WTC11 (cell line): ENCODE results near the gene P2RX2. TPM values are rescaled to one million over a fixed set of nuclear protein-coding genes. Genes with fewer than 3 reads are reported as not detected.

ENCODE experiments used
- ATAC-seq: fragments of 200-7000 bp; cut with Tn5 transposase; 2 replicates; pipeline ENCODE4 v1.10.0; 2021; ENCODE audit warnings: mild to moderate bottlenecking, moderate library complexity
- CTCF ChIA-PET: fragments of 300-600 bp; sonication (Branson Sonifier 250); formaldehyde crosslinking; loops from one replicate; lab custom pipeline; 2021; ENCODE audit warnings: antibody characterized with exemption; lab: Charles Lee
- POLR2A ChIA-PET: fragments of 350-600 bp; sonication (Branson Sonifier 250); formaldehyde crosslinking; loops from one replicate; lab custom pipeline; 2021; ENCODE audit warnings: antibody characterized with exemption; lab: Charles Lee
- DNase-seq: peaks from one replicate; pipeline ENCODE4 v3.0.0; 2021; ENCODE audit warnings: low spot score
- H3K27ac Mint-ChIP-seq: 2 replicates; pipeline ENCODE4 v1.8.0; 2021; ENCODE audit warnings: mixed read lengths
- H3K27me3 Mint-ChIP-seq: 2 replicates; pipeline ENCODE4 v1.8.0; 2021; ENCODE audit warnings: low read depth, mild to moderate bottlenecking, moderate library complexity, mixed read lengths
- H3K36me3 Mint-ChIP-seq: 2 replicates; pipeline ENCODE4 v1.8.0; 2021; ENCODE audit warnings: mixed read lengths
- H3K4me1 Mint-ChIP-seq: 2 replicates; pipeline ENCODE4 v1.8.0; 2022; ENCODE audit warnings: mixed read lengths
- H3K4me3 Mint-ChIP-seq: 2 replicates; pipeline ENCODE4 v1.8.0; 2021; ENCODE audit warnings: mild to moderate bottlenecking, moderate library complexity, mixed read lengths
- H3K9me3 Mint-ChIP-seq: 2 replicates; pipeline ENCODE4 v1.8.0; 2021; ENCODE audit warnings: mixed read lengths
- EMX1 ChIP-seq: fragments of 250-450 bp; sonication (Bioruptor Pico); IDR thresholded peaks from 2 replicates; pipeline ENCODE4 v1.8.0; 2021; ENCODE audit warnings: mild to moderate bottlenecking
- FOXK1 ChIP-seq: sonication (generic); formaldehyde crosslinking; IDR thresholded peaks from 2 replicates; pipeline ENCODE4 v1.8.0; 2022; ENCODE audit warnings: mild to moderate bottlenecking, moderate library complexity, missing genetic modification reagents
- IRF1 ChIP-seq: sonication (generic); formaldehyde crosslinking; IDR thresholded peaks from 2 replicates; pipeline ENCODE4 v1.8.0; 2023; ENCODE audit warnings: missing genetic modification reagents
- JAZF1 ChIP-seq: fragments of 250-450 bp; sonication (Bioruptor Pico); IDR thresholded peaks from 2 replicates; pipeline ENCODE4 v1.9.0; 2021; ENCODE audit warnings: moderate library complexity, mild to moderate bottlenecking, inconsistent platforms
- KAT7 ChIP-seq: sonication (generic); formaldehyde crosslinking; IDR thresholded peaks from 2 replicates; pipeline ENCODE4 v1.8.1; 2023; ENCODE audit warnings: missing genetic modification reagents, mild to moderate bottlenecking, borderline replicate concordance
- MLX ChIP-seq: sonication (generic); formaldehyde crosslinking; IDR thresholded peaks from 2 replicates; pipeline ENCODE4 v1.8.1; 2023; ENCODE audit warnings: mild to moderate bottlenecking, missing genetic modification reagents, moderate library complexity
- MXD4 ChIP-seq: fragments of 250-450 bp; sonication (Bioruptor Pico); IDR thresholded peaks from 2 replicates; pipeline ENCODE4 v1.8.0; 2021; ENCODE audit warnings: mild to moderate bottlenecking, moderate library complexity, borderline replicate concordance
- NFATC4 ChIP-seq: fragments of 250-450 bp; sonication (Bioruptor Pico); IDR thresholded peaks from 2 replicates; pipeline ENCODE4 v1.9.0; 2021; ENCODE audit warnings: mild to moderate bottlenecking
- NR3C1 ChIP-seq: sonication (generic); formaldehyde crosslinking; conservative IDR thresholded peaks from 2 replicates; pipeline ENCODE4 v1.8.1; 2023; ENCODE audit warnings: low read depth, mild to moderate bottlenecking, missing genetic modification reagents
- OVOL2 ChIP-seq: fragments of 250-450 bp; sonication (Bioruptor Pico); IDR thresholded peaks from 2 replicates; pipeline ENCODE4 v1.9.0; 2021; ENCODE audit warnings: mild to moderate bottlenecking, borderline replicate concordance
- PRRX2 ChIP-seq: fragments of 250-450 bp; sonication (Bioruptor Pico); IDR thresholded peaks from 2 replicates; pipeline ENCODE4 v1.8.0; 2021; ENCODE audit warnings: mild to moderate bottlenecking
- RORB ChIP-seq: fragments of 250-450 bp; sonication (Bioruptor Pico); IDR thresholded peaks from 2 replicates; pipeline ENCODE4 v1.9.0; 2021; ENCODE audit warnings: mild to moderate bottlenecking
- SP1 ChIP-seq: sonication (generic); formaldehyde crosslinking; conservative IDR thresholded peaks from 2 replicates; pipeline ENCODE4 v1.8.1; 2022; ENCODE audit warnings: missing genetic modification reagents
- TEAD1 ChIP-seq: sonication (generic); formaldehyde crosslinking; IDR thresholded peaks from 2 replicates; pipeline ENCODE4 v1.8.0; 2022; ENCODE audit warnings: mild to moderate bottlenecking, missing genetic modification reagents
- TP53 ChIP-seq: sonication (generic); formaldehyde crosslinking; IDR thresholded peaks from 2 replicates; pipeline ENCODE4 v1.8.1; 2023; ENCODE audit warnings: mild to moderate bottlenecking, missing genetic modification reagents
- ZBTB21 ChIP-seq: sonication (generic); formaldehyde crosslinking; IDR thresholded peaks from 2 replicates; pipeline ENCODE4 v1.8.1; 2023; ENCODE audit warnings: mild to moderate bottlenecking, missing genetic modification reagents, borderline replicate concordance
- ZNF396 ChIP-seq: fragments of 250-450 bp; sonication (Bioruptor Pico); IDR thresholded peaks from 2 replicates; pipeline ENCODE4 v1.8.0; 2021; ENCODE audit warnings: mild to moderate bottlenecking, moderate library complexity, borderline replicate concordance
- total RNA-seq: library from RNA; stranded (reverse); gene quantifications from 3 replicates; pipeline ENCODE4 v1.2.3, GENCODE V29; 2021
- TF ChIP-seq, protein P1 (sequence below): sonication (generic); formaldehyde crosslinking; conservative IDR thresholded peaks from 2 replicates; pipeline ENCODE4 v1.8.1; 2023; ENCODE audit warnings: mild to moderate bottlenecking, low read depth, missing genetic modification reagents, moderate library complexity
- TF ChIP-seq, protein P2 (sequence below): sonication (generic); formaldehyde crosslinking; IDR thresholded peaks from 2 replicates; pipeline ENCODE4 v1.8.1; 2023; ENCODE audit warnings: mild to moderate bottlenecking, missing genetic modification reagents, borderline replicate concordance

P2RX2 gene
- total RNA-seq, 1 experiment from 2014 or later, result 2.1 TPM

DNA sequence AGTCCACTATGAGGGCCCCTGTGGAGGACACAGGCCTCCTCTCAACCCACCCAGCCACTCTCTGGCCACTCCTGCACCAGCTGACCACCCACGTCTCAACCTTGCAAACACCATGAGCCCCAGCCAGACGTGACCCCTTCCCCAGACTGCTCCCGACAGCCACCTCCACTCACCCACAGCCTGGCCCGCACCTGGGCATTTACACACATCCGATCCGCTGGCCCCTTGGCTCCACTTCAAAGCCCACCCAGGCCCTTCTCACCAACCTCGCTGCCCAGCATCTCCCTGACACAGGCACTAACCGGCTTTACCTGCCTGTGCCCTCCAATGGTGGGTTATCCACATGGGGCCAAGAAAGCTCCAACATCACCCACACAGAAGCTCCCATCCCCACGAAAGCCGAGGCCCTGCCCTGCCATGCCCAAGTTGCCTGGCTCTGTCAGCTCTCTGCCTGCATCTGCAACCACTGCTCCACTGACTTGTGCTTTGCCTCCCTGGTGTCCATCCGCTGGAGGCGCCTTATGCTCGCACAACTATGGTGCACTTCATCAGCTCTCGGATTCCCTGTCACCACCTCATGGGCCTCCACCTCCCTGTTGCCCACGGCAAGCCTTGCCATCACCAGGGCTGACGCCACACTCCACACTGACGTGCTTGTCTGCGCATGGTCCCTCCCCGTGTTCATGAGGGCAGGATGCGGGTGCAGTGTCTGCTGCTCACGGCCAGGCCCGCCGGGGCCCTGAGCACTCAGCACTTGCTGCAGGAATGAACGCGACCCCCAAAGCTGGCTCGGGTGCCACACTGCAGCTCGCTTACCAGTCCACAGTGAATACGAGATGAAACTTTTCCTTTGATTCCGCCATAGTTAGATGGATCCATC lies 16.7 kb downstream of the P2RX2 start:
- Mint-ChIP-seq H3K4me1 (no peaks in the 10 kb centered on the region), H3K27ac (peak overlapping the region; percentile 50; the same call in 1 of the 2 replicates), H3K36me3 (peaks cover 75% of the 10 kb centered on the region), H3K27me3 (no peaks in the 10 kb centered on the region), H3K4me3 (no peak overlapping the region), H3K9me3 (no peaks in the 10 kb centered on the region)
- POLR2A ChIA-PET, result interaction anchor here (0.6 kb wide), 1 partner anchor 148 kb away, joined by 7 read pairs; no protein-coding TSS in a partner anchor
- no peak for DNase-seq
- TF ChIP-seq KAT7 (CRISPR knock-in tag), result no peak
- no peak for TF ChIP-seq PRRX2 (CRISPR knock-in tag)
- TF ChIP-seq TP53 (CRISPR knock-in tag), result no peak
- TF ChIP-seq FOXK1 (CRISPR knock-in tag), result no peak
- no peak for TF ChIP-seq MLX (CRISPR knock-in tag)
- no peak for TF ChIP-seq TEAD1
- no peak for TF ChIP-seq NR3C1 (CRISPR knock-in tag)
- TF ChIP-seq, protein P1, sequence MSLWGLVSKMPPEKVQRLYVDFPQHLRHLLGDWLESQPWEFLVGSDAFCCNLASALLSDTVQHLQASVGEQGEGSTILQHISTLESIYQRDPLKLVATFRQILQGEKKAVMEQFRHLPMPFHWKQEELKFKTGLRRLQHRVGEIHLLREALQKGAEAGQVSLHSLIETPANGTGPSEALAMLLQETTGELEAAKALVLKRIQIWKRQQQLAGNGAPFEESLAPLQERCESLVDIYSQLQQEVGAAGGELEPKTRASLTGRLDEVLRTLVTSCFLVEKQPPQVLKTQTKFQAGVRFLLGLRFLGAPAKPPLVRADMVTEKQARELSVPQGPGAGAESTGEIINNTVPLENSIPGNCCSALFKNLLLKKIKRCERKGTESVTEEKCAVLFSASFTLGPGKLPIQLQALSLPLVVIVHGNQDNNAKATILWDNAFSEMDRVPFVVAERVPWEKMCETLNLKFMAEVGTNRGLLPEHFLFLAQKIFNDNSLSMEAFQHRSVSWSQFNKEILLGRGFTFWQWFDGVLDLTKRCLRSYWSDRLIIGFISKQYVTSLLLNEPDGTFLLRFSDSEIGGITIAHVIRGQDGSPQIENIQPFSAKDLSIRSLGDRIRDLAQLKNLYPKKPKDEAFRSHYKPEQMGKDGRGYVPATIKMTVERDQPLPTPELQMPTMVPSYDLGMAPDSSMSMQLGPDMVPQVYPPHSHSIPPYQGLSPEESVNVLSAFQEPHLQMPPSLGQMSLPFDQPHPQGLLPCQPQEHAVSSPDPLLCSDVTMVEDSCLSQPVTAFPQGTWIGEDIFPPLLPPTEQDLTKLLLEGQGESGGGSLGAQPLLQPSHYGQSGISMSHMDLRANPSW (CRISPR knock-in tag), result no peak
- no peak for TF ChIP-seq SP1 (CRISPR knock-in tag)
- TF ChIP-seq OVOL2 (CRISPR knock-in tag), result no peak
- TF ChIP-seq ZNF396, result no peak
- no peak for TF ChIP-seq IRF1 (CRISPR knock-in tag)
- no peak for TF ChIP-seq EMX1 (CRISPR knock-in tag)
- TF ChIP-seq RORB (CRISPR knock-in tag), result no peak
- TF ChIP-seq MXD4, result no peak
- no peak for TF ChIP-seq JAZF1 (CRISPR knock-in tag)
- TF ChIP-seq ZBTB21, result no peak
- no peak for ATAC-seq
- CTCF ChIA-PET, result interaction anchor here (0.7 to 1.5 kb wide), 3 partner anchors 14 to 133 kb away, joined by 3 to 4 read pairs (median 4); no protein-coding TSS in a partner anchor

- H3K9me3 Mint-ChIP-seq, result no peaks in the 10 kb centered on the region
- DNase-seq (no peak), ATAC-seq (no peak)
- ChIA-PET CTCF (no interaction called here), POLR2A (no interaction called here)
- H3K4me1 Mint-ChIP-seq, result no peaks in the 10 kb centered on the region
- H3K36me3 Mint-ChIP-seq, result peaks cover 76% of the 10 kb centered on the region
- H3K27me3 Mint-ChIP-seq, result no peaks in the 10 kb centered on the region
- no peak overlapping the region for H3K4me3 Mint-ChIP-seq
- no peak for TF ChIP-seq NFATC4 (CRISPR knock-in tag)
- TF ChIP-seq, protein P2, sequence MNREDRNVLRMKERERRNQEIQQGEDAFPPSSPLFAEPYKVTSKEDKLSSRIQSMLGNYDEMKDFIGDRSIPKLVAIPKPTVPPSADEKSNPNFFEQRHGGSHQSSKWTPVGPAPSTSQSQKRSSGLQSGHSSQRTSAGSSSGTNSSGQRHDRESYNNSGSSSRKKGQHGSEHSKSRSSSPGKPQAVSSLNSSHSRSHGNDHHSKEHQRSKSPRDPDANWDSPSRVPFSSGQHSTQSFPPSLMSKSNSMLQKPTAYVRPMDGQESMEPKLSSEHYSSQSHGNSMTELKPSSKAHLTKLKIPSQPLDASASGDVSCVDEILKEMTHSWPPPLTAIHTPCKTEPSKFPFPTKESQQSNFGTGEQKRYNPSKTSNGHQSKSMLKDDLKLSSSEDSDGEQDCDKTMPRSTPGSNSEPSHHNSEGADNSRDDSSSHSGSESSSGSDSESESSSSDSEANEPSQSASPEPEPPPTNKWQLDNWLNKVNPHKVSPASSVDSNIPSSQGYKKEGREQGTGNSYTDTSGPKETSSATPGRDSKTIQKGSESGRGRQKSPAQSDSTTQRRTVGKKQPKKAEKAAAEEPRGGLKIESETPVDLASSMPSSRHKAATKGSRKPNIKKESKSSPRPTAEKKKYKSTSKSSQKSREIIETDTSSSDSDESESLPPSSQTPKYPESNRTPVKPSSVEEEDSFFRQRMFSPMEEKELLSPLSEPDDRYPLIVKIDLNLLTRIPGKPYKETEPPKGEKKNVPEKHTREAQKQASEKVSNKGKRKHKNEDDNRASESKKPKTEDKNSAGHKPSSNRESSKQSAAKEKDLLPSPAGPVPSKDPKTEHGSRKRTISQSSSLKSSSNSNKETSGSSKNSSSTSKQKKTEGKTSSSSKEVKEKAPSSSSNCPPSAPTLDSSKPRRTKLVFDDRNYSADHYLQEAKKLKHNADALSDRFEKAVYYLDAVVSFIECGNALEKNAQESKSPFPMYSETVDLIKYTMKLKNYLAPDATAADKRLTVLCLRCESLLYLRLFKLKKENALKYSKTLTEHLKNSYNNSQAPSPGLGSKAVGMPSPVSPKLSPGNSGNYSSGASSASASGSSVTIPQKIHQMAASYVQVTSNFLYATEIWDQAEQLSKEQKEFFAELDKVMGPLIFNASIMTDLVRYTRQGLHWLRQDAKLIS (CRISPR knock-in tag), result no peak
- no peak overlapping the region; the same call in 1 of the 2 replicates for H3K27ac Mint-ChIP-seq
Measured at GRCh38 chr12:132637811-132638210, 19.2 kb downstream of the P2RX2 start.
